ENCODE measurements around the gene CHN2.

The CHN2 gene

DNA sequence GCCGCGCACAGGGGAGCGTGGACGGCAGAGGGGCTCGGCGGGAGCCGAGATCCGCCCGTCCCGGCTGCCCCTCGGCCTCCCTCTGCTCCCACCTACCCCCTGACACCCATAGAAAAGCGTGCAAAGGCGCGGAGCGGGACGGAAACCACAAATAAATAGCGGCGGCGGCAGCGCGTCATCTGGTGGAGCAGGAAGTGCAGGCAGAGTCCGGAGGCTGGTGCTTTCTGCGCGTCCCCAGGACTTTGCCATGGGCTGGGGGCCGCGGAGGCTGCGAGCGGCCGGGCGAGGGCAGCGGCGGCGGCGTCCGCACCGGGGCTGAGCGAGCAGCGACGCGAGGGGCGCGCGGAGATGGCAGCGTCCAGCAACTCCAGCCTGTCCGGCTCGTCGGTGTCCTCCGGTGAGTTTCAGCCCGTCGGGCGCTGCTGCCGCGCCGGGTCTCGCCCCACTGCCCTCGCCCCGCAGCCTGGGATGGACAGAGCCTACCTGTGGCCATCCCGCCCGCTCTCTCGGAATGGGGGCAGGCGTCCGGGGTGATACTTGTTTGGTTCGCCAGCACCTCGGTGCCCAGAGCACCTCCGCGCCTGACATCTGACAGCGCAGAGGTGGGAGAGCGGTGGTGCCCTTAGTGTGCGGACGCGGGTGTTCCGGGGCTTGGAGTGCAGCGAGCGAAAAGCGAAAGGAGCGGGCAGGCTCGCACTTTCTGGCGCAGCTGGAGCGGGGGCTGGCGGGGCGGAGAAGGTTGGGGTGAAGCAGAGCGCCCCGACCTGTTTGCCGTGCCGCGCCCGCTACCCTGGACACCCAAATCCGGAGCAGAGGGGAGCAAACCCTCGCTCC is at the start of gene CHN2:
Gene CHN2, plus strand, starts transcription at position 182 of the 834 bp plus-strand sequence.
- DNase-seq (ENCODE audit: low read depth in 2 of 2): peak; percentile 28 to 32

GRCh38 chr7:29145553-29146056 is 49.0 kb upstream of the CHN2 start:
- no peak for DNase-seq (ENCODE audit: low read depth in 2 of 2)

DNA sequence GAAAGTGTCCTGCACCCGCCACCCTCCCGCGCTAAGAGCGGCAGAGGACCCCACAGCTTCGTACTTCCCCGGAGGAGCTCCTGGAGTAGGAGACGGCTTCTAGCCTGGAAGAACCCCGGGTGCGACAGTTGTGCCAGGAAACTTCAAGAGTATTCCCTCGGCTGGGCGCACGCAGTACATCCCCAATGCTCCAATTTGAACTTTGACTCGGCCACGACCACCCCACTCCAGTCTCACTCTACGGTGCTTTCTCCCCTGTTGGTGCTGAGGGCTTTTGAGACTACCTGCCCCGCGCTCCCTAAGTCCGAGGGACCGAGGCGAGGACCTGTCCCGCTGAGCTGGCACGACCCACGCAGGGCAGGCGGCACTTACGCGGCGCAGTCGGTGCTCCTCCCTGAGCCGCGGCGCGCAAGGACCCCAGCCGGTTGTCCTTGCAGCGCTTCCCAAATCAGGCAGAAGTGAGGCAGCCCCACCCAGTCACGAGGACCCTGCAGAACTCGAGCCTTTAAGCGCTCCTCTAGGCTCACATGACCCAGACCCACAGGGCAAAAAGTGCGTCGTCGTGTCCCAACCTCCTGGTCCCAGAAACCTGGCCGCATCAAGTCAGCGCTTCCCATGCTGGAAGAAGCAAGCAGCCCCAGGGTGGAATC is 48.4 kb upstream of the CHN2 start, which contains the start of gene CPVL:
Gene CPVL, minus strand, starts transcription at position 481 of the 650 bp plus-strand sequence. CDS start 25,476 bp downstream, outside the sequence.
- DNase-seq (ENCODE audit: low read depth in 2 of 2): no peak

GRCh38 chr7:29146888-29147609 is 47.5 kb upstream of the CHN2 start:
- DNase-seq (ENCODE audit: low read depth in 2 of 2): no peak

DNA sequence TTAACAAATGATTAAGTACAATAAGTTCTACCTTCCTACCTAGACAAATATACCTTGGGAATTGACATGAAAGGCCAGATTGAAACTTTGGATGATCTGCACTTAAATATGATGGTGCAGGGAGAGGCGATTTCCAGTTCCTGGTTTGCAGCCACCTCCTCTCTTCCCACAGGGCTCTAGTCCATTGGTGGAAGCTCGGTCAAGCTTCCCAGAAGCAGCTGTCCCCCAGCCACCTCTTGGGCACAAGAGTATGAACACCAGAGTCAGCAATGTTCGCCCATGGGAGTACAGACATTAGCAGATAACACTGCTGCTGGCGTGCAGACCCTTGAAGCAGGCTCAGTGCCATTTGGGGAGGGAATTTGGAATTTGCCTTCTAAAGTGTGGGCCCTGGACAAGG is 46.8 kb upstream of the CHN2 start:
- no peak for DNase-seq (ENCODE audit: low read depth in 2 of 2)

GRCh38 chr7:29149036-29149435 is 45.5 kb upstream of the CHN2 start:
- DNase-seq (ENCODE audit: low read depth in 2 of 2): no peak

GRCh38 chr7:29150856-29151255 is 43.7 kb upstream of the CHN2 start:
- no peak for DNase-seq (ENCODE audit: low read depth in 2 of 2)

DNA sequence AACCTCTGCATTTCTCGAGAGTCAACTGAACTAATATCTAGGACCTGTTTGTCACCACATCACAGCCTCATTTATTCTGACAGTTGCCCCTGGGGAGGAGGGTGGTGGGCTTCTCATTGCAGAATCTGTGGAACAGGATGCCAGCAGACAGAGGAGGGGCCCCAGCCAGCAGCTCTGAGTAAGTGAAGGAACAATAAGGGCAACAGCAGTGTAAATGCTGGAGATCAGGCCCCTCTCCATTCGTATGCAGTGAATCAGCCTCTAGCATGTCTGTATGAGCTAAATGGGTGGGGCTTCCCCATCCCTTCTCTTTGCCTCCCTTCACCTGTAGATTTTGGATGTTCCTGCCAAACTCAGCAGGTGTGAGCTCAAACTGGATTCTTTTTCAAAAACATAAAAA is 40.5 kb upstream of the CHN2 start:
- no peak for DNase-seq (ENCODE audit: low read depth in 2 of 2)

- DNase-seq (ENCODE audit: low read depth in 2 of 2): no peak
Observed at GRCh38 chr7:29156907-29157452, 37.6 kb upstream of the CHN2 start.

GRCh38 chr7:29158795-29159423 is 35.7 kb upstream of the CHN2 start:
- DNase-seq (ENCODE audit: low read depth in 2 of 2): no peak

- DNase-seq (ENCODE audit: low read depth in 2 of 2): no peak
Observed at GRCh38 chr7:29160080-29160479, 34.5 kb upstream of the CHN2 start.

GRCh38 chr7:29161231-29161630 is 33.3 kb upstream of the CHN2 start:
- DNase-seq (ENCODE audit: low read depth in 2 of 2): no peak

- no peak for DNase-seq (ENCODE audit: low read depth in 2 of 2)
Observed at GRCh38 chr7:29162577-29162976, 32.0 kb upstream of the CHN2 start.

DNA sequence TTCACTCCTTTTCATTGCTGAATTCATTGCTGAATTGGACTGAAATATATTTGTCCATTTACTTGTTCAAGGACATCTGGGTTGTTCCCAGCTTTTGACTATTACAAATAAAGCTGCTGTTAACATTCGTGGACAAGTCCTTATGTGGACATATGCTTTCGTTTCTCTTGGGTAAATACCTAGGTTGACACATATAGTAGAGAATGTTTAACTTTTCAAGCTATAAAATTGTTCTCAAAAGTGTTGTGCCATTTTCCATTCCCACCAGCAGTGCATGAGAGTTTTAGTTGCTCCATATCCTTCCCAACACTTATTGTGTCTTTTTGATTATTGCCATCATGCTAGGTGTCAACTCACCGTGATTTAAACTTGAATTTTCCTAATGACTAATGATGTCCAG is 30.7 kb upstream of the CHN2 start:
- DNase-seq (ENCODE audit: low read depth in 2 of 2): no peak

GRCh38 chr7:29167721-29168120 is 26.9 kb upstream of the CHN2 start:
- no peak for DNase-seq (ENCODE audit: low read depth in 2 of 2)

- DNase-seq (ENCODE audit: low read depth in 2 of 2): no peak
Observed at GRCh38 chr7:29170781-29171180, 23.8 kb upstream of the CHN2 start.

DNA sequence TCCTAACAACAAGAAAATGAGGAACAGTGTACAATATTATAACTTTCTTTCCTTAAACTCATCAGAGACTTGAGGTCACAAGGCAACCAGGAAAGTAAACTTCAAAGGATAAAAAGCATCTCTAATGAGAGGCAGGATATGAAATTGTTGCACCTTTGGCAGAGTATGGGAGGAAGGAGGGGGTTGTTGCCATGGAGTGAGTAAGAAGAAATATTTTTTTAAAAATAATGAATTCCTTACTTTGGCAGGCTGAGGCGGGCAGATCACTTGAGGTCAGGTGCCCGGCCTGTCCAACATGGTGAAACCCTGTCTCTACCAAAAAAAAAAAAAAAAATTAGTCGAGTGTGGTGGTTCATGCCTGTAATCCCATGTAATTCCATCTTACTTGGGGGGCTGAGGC is 21.1 kb upstream of the CHN2 start:
- no peak for DNase-seq (ENCODE audit: low read depth in 2 of 2)

DNA sequence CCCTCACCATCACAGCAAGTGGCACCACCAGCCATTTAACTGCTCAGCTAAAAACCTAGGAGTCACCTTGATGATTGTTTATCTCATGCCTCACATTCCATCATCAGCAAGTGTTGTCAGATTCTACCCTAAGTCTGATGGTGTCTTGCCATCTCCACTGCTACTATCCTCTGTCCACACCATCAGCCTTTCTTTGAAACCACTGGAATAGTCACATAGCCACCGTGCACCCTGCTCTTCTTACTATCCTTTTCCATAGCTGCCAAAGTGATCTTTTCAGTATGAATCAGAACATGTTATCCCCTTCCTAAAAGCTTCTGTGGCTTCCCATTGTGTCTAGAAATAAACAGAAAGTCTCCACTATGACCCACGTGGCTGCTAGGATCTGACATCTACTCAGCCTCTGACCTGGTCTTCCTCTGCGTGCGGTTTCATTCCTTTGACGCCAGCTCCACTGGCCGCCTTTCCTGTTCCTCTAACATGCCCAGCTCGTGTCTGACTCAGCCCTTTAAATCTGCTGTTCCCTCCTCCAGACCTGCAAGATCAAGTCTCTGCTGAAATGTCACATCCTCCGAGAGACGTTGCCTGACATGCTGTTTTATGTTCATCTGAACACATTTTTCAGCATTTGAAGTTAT is 16.5 kb upstream of the CHN2 start:
- DNase-seq (ENCODE audit: low read depth in 2 of 2): no peak

GRCh38 chr7:29179115-29179514 is 15.5 kb upstream of the CHN2 start:
- DNase-seq (ENCODE audit: low read depth in 2 of 2): no peak

DNA sequence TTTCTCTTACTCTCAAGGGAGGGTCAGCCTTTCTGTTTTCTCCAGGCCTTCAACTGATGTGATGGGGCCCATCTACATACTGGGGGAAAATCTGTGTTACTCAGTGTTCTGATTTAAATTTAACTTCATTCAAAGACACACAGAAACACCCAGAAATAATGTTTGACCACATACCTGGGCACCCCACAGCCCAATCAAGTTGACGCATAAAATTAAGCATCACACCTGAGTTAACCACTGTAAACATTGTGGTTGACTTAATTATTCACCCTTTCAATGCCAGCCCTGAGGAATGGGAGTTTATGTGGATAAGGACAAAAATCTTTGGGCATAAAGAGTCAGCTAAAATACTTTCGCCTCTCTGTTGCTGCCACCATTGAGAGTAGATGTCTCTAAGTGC is 10.0 kb upstream of the CHN2 start:
- no peak for DNase-seq (ENCODE audit: low read depth in 2 of 2)

DNA sequence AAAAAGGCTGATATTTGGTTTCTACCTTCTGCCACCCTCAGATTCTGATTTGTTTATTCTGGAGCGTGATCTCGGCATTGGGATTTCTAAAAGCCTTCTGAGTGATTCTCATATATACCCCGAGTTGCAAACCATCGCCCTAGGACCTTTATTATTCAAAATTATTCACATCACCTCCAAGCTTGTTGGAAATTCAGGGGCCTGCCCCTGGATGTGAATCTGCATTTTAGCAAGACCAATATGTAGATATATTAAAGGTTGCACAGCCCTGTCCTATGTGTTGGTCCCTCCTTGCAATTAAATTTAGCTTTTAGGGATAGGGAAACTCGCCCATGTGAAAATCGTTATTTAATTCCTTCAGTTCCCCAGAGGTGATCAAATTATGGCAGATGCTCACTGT is 9.0 kb upstream of the CHN2 start:
- DNase-seq (ENCODE audit: low read depth in 2 of 2): no peak
